HG03378 (cell line): ENCODE results near the gene GAS2L3.

Experiments used
- ATAC-seq: cut with Tn5 transposase; IDR thresholded peaks from one replicate; pipeline ENCODE4 v1.9.1; 2021; ENCODE audit warnings: mild to moderate bottlenecking, moderate library complexity; ENCODE audit not compliant: unreplicated experiment

Gene GAS2L3

GRCh38 chr12:100656856-100657255 lies 83.4 kb downstream of the GAS2L3 start:
- ATAC-seq: no peak

- ATAC-seq: peak; percentile 78
These were observed 87.9 kb downstream of the GAS2L3 start for GRCh38 chr12:100661300-100661951.

- no peak for ATAC-seq
These were observed 93.1 kb downstream of the GAS2L3 start for GRCh38 chr12:100666588-100666987.

GRCh38 chr12:100668945-100669536 lies 95.6 kb downstream of the GAS2L3 start:
- peak; percentile 70 for ATAC-seq

- no peak for ATAC-seq
These were observed 96.4 kb downstream of the GAS2L3 start for GRCh38 chr12:100669922-100670321.

GRCh38 chr12:100671396-100672074 lies 98.1 kb downstream of the GAS2L3 start:
- ATAC-seq: no peak

DNA sequence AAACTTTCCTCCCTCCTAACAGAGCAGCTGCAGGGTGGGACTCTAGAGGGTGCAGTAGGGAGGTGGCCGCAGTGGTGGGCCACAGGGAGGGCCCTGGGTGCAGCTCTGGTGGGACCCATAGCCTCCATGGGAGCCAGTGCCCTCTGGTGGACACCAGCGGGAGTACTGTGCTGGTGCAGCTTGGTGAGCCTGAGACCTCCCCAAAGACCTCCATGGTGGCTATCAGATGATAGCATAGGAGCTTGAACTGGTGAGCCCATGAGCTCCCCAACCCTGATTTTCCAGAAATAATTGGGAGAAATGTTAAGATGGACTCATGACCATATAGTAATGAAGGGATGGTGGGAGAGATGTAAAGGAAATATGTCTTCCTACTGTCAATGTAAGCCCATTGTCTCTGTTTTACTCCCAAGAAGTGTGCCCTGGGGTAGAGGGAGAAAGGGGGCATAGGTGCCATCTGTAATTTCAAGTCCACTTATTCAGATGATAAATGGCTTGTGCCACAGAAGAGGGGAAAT lies 98.7 kb downstream of the GAS2L3 start:
- ATAC-seq: peak; percentile 50

- no peak for ATAC-seq
These were observed 100.8 kb downstream of the GAS2L3 start for GRCh38 chr12:100674036-100674888.
